Measurements from ENCODE around the gene TACO1.

- TF ChIP-seq, protein P1, sequence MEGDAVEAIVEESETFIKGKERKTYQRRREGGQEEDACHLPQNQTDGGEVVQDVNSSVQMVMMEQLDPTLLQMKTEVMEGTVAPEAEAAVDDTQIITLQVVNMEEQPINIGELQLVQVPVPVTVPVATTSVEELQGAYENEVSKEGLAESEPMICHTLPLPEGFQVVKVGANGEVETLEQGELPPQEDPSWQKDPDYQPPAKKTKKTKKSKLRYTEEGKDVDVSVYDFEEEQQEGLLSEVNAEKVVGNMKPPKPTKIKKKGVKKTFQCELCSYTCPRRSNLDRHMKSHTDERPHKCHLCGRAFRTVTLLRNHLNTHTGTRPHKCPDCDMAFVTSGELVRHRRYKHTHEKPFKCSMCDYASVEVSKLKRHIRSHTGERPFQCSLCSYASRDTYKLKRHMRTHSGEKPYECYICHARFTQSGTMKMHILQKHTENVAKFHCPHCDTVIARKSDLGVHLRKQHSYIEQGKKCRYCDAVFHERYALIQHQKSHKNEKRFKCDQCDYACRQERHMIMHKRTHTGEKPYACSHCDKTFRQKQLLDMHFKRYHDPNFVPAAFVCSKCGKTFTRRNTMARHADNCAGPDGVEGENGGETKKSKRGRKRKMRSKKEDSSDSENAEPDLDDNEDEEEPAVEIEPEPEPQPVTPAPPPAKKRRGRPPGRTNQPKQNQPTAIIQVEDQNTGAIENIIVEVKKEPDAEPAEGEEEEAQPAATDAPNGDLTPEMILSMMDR (IDR thresholded peaks at IDR 0.05; ENCODE audit: insufficient read depth, low read depth, low read length), result no peak
- no peak for TF ChIP-seq EZH2 (IDR thresholded peaks at IDR 0.05; ENCODE audit: insufficient read depth, low read length)
These were observed 11.0 kb upstream of the TACO1 start for GRCh38 chr17:63589646-63590045.

All from astrocyte (in vitro differentiated cells and primary cell).